GM12801 (cell line): ENCODE results near the gene LRRC26.

Experiments used
- TF ChIP-seq, protein P1 (sequence below): IDR thresholded peaks from one replicate; pipeline ENCODE4 v1.5.1; 2011; ENCODE audit warnings: control low read depth; ENCODE audit not compliant: insufficient read length; ENCODE audit errors: extremely low read depth

The LRRC26 gene

GRCh38 chr9:137141976-137142936 is 27.6 kb downstream of the LRRC26 start:
- TF ChIP-seq, protein P1, sequence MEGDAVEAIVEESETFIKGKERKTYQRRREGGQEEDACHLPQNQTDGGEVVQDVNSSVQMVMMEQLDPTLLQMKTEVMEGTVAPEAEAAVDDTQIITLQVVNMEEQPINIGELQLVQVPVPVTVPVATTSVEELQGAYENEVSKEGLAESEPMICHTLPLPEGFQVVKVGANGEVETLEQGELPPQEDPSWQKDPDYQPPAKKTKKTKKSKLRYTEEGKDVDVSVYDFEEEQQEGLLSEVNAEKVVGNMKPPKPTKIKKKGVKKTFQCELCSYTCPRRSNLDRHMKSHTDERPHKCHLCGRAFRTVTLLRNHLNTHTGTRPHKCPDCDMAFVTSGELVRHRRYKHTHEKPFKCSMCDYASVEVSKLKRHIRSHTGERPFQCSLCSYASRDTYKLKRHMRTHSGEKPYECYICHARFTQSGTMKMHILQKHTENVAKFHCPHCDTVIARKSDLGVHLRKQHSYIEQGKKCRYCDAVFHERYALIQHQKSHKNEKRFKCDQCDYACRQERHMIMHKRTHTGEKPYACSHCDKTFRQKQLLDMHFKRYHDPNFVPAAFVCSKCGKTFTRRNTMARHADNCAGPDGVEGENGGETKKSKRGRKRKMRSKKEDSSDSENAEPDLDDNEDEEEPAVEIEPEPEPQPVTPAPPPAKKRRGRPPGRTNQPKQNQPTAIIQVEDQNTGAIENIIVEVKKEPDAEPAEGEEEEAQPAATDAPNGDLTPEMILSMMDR = no peak

- TF ChIP-seq, protein P1 = no peak
Measured at GRCh38 chr9:137141050-137141810, 28.6 kb downstream of the LRRC26 start.

GRCh38 chr9:137140151-137141012 is 29.5 kb downstream of the LRRC26 start:
- TF ChIP-seq, protein P1 = no peak

GRCh38 chr9:137139468-137140150 is 30.2 kb downstream of the LRRC26 start:
- TF ChIP-seq, protein P1 = no peak

GRCh38 chr9:137138722-137139467 is 31.0 kb downstream of the LRRC26 start, which contains the start of gene GRIN1:
TSS of gene GRIN1 (plus strand) at chr9:137139154. CDS start at chr9:137139487, 333 bp downstream.
- TF ChIP-seq, protein P1 = no peak

DNA sequence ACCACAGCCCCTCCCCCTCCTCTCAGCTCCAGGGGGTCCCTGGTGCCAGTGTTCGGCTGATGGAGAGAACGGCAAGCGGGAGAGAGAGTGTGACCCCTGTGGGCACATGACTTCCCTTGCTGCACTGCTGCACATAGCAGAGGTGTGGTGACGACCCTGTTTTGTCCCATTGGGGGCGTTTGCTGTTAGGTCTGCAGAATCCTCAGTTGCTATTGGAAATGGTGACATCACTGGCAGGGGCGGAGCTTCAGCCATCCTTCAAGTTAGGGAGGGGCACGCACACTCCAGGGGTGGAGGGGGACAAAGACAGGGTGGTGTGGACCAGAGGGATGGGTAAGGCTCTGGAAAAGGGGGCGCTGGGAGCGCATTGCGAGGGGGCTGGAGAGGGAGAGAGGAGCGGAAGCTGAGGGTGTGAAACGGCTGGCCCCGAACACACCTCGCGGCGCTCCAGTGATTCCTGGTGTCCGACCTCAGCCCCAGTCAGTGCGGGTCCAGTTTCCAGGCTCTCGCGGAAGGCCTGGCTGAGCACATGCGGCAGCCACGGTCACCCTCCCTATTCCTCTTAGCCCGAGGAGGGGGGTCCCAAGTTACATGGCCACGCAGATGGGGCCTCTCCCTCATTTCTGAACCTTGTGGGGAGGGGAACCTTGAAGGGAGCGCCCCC is 31.7 kb downstream of the LRRC26 start:
- TF ChIP-seq, protein P1 = no peak
